Fibroblast of skin of left quadriceps (primary cell): ENCODE data around the gene FOSB.

Source experiments
- DNase-seq, 2 experiments: peaks; one replicate each; pipeline ENCODE4 v3.0.0-alpha.2; 2013; ENCODE audit warnings: low read depth in 2 of 2

FOSB gene

DNA sequence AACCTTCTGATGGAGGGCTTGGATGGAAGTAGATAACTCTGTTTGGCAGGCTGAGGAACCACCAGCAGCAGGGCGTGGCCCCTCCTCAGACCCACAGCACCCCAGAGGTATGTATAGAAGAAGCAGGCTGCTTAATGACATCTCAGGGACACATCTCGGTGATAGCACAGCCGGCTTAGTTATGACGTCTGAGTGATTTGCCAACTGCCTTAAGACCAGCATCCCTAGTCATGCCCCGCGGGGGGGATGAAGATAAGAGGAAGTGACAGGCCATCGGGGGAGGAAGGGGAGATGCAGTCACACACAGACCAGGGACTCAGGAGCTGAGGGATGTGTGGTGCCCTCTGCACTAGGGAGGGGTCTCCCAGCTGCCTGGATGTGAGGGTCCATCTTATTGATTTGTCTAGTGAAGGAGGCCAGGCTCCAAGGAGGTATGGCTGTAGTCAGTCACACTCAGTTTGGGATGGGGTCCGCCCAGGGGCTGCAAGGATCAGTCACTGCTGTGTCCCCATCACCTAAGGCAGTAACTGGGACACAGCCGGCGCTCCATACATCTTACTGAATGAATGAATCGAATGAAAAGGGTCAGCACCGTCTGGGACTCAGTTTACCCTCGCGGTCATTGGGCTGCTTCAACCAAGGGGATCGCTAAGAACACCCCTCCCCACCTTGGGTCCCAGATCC lies 24.9 kb upstream of the FOSB start:
- no peak for DNase-seq

DNA sequence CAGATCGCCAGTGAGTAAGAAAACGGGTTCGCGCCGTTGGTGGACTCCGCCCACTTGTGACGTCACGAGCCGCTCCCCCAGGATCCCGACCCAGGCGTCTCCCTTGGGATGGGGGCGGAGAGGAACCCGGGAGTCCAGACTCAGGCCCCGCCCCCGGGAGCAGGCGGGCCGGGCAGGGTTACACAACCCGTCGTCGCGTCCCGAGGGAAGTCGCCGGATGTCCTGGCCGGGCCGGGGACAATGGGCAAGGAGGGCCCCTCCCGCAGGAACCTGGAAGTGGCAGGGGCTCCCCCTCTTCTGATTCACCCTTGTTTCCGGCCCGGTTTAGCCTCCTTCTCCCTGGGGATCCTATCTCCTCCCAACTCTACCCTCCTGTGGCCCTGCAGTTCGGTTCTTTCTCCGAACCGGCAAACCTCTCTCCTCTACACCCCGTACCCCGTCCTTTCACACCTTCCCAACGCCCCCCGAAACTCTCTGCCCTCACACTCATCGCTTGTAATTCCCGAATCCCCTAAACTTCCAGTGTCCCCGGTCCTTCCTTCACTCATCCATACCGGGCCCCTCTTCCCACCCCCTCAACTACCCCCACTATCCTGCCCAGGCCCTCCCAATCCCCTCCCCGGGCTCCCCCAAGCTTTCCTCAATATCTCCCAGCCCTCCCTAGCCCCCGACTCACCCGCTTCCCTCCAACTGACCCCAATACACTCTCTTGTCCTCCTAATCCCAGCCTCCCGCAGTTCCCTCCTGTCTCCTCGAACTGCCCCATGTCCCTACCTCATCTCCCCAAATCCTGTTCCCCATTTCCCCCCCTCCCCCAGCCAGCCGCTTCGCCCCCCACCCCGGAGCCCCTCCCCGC lies 24.1 kb upstream of the FOSB start:
- DNase-seq = peak; percentile 68 to 74

DNA sequence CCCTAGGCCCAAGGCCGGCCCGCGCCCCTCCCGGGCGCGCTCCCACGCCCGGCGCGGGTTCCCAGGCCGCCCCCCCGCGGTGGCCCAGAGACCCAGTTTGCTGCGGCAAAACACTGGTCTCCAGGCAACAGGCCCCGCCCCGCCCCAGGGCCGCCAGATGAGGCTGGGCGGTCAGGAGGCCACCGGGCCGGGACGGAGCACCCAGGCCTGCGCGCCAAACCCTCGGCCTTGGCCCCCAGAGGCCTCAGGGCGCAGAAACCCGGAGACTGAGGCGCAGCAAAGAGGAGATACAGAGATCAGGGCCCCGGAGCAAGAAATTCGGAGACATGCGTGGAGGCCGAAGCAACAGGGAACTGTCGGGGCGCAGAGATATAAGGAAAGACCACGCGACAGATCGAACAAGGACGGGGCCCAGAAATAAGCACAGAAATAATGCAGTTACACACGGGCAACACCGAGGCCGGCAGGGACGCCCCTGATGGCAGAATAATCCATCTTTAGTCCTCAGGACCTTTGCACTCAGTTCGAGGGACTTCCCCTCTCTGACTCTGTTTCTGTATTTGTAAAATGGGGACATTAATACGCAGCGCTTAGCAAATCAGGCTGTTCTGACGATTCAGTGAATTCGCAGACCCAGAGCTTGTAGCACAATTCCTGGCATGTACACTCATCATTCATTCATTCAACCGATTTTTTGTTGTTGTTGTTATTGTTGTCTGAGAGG lies 23.3 kb upstream of the FOSB start:
- DNase-seq = no peak

DNA sequence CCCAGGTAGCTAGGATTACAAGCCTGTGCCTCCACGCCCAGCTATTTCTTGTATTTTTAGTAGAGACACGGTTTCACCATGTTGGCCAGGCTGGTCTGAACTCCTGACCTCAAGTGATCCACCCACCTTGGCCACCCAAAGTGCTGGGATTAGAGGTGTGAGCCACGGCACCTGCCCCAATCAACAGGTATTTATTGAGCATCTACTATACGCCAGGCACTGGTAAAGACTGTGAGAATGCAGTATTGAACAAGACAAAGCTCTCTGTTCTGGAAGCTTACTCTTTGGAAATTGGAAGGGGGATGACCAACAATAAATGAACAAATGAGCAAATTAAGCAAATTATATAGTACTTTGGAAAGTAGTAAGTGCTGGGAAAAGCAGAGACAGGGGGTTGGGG lies 22.7 kb upstream of the FOSB start:
- DNase-seq = no peak

DNA sequence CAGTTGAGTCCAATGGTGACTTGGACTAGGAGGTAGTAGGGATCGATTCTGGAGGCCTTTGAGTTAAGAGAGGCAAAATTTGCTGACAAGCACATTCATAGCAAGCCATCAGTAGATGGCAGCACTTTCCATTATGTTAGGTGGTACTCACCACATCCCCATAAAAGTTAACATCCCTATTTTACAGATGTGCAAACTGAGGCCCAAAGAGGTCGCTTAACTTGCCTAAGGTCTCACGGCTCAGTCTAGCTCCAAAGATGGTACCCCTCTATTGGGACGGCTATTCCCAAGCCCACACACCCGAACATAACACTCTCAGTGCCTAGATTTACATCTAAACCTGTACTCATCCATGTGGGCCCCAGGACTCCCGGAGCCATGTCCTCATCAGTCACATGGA lies 21.5 kb upstream of the FOSB start:
- no peak for DNase-seq

DNA sequence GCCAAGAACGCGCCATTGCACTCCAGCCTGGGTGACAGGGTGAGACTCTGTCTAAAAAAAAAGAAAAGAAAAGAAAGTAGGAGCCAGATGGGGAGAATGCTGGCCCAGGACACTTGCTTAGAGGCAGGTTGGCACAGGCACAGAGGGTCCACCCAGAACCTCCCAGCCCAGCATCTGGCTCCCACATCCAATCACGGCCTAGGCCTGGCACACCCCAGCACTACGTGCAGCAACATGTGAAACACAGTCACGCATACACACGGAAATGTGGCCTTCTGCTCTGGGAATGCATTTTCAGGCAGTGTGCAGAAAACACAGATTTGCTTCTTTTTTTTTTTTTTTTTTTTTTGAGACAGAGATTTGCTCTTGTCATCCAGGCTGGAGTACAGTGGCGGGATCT lies 20.9 kb upstream of the FOSB start:
- DNase-seq = no peak

DNA sequence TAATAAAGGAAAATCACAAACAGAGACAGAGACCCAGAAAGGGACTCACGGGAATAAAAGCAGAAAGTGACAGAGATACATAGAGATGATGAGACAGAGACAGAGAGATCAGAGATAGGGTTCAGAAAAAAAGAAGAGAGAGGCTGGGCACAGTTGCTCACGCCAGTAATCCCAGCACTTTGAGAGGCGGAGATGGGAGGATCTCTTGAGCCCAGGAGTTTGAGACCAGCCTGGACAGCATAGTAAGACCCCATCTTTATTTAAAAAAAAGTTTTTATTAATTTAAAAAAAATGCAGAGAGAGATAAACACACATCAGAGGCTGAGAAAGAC lies 19.4 kb upstream of the FOSB start:
- no peak for DNase-seq

DNA sequence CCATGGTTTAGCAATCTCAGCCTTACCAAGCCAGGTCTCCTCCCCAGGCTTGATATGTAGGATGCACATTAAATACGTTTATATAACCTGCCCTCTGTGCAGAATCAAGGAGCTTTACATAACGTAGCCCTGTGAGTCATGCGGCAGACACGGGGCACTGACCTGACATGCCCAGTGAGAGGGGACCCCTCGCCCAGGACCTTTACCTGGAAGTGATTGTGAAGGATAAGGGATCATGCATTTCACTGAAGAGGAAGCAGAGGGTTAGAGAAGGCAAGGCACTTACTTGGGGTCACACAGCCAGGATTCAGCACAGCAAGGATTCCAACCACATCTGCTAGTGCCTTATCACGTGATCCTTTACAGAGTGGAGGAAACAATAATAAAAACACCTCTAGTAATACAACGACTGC lies 18.9 kb upstream of the FOSB start:
- no peak for DNase-seq

DNA sequence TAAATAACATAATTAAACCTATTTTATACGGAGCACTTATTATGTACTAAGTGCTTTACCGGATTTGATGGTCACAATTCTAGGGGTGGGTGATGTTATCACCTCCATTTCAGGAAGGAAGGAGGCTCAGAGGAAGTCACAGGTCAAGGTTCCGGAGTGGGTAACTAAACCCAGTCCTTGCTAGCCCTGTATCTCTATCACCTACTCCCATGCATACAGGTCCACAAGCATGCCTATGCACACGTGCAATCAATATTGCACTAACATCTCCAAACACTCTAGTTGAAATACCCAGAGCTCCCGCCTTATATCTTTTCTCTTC lies 17.8 kb upstream of the FOSB start:
- DNase-seq = no peak

DNA sequence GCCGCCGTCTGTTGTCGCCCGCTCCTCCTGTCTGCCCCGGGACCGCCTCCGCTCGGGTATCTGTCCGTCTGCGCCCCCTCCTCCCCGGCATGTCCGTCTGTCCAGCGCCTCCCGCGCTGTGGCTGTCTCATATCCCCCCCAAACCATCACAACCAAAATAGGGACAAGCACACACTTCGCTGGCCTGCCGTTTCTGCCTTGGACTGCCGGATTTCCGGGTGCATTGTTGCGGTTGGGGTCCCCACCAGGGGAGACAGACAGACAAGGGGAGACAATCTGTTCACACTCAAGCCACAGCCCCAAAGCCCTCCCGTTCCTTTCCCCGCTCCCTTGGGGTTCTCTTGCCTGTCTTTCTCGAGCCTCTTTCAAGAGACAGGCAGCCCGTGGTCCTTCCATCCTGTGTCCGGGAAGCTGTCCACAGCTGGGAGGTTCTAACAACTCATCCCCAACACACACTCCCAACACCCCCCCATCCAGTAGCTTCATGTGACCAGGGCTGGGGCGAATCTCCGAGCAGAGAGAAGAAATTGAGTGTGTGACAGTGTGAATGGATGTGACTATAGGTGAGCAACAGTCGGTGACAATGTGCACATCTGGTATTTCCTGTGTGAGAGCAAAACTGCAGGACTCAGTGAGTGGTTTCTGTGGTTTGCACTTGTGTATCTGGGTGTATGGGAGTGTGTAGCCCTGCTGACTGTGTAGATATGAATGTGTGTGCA lies 16.5 kb upstream of the FOSB start:
- no peak for DNase-seq

DNA sequence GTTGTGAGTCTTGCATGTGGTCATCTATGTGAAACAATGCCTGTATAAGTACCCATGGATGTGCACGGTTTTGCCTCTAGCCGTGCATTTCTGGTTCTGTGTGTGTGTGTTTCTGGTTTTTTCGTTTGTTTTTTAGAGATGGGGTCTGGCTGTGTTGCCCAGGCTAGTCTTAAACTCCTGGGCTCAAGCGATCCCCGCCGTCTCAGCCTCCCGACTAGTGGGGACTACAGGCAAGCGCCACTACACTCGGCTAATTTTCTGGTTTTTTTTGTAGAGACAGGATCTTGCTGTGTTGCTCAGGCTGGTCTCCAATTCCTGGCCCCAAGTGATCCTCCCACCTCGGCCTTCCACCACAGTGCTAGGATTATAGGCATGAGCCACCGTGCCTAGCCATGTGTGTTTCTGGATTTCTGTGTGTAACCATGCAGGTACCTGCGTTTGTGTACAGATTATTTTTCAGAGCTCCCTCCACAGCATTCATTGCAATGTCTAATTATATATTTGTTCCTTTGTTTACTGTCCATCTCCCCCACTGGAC lies 15.9 kb upstream of the FOSB start:
- no peak for DNase-seq

DNA sequence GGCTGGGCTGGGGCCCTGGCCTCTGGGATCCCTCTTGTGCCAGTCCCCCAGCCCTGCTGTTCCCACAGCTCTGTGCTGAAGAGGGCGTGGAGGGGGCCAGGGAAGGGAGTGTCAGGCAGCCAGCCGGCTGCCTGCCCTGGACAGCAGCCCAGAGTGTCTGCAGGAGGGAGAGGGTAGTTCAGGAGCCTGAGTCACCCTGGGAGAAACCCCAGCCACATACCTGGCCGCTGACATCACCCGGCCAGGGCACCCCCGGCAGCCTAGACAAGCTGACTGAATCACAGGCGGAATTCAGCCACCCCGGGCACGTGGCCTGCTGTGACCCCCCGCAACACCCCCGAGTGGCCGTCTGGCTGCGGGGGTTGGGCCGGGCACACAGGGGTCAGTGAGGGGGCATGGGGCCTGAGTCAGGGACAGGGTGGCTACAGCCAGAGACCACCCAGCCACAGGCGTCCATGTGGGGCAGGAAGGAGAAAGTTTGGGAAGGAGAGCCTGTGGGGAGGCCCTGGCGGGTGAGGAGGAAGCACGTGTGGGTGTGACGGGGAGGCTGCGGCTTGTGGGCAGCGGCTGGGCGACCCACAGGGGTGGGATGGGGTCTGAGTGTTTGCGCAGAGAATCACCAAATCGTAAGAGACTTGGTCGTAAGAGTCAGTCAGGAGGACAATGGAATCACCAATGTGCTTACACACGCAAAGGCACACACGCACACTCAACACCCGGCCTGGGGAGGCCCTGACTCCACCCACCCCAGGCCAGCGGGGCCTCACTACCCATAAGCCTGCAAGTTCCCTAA lies 11.9 kb upstream of the FOSB start:
- DNase-seq = peak; percentile 94 to 96

DNA sequence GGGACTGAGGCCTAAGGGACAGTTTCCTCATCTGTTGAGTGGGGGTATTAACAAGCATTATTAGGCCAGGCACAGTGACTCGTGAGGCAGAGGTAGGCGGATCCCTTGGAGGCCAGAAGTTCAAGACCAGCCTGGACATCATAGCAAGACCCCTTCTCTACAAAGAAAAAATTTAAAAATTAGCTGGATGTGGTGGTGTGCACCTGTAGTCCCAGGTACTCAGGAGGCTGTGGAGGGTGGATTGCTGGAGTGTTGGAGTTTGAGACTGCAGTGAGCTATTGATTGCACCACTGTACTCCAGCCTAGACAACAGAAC lies 11.3 kb upstream of the FOSB start:
- no peak for DNase-seq

DNA sequence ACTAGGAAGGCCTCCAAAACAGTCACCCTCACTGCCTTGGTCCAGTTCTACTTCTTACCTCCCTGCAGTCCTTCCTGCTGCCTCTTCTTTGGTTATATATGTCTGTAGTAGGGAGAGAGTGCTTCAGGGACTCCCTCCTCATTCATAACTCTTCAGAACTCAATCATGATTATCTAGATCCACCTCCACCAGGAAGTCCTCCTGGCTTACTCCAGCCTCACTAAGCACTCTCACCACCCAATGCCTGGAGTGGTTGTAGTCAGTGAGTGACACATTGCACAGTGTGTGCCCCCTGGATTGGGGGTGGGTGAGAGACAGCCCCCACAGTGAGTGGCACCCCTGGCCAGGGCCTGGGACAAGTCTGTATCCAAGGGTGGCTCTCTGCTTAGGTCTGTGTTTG lies 10.0 kb upstream of the FOSB start:
- no peak for DNase-seq

DNA sequence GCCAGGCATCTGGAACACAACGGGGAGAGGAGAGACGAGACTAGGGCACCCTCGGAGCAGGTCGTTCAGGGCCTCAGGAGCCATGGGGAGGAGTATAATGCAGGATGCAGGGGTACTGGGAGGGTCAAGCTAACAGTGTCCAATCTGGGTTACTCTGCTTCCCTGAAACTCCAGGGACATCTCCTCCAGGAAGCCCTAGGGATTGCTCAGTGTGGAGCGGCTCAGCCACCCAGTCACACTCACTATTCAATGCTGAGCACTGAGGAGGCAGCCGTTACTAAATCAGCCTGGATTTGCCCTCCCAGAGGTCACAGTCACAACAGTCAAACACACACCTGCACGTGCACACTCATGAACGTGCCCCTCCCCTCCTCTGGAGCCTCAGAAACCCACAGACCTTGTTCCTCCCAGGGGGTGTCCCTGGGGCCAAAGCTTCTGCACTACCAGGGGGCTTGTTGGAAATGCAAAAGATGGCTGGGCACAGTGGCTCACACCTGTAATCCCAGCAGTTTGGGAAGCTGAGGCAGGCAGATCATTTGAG lies 6.9 kb upstream of the FOSB start:
- DNase-seq = no peak

DNA sequence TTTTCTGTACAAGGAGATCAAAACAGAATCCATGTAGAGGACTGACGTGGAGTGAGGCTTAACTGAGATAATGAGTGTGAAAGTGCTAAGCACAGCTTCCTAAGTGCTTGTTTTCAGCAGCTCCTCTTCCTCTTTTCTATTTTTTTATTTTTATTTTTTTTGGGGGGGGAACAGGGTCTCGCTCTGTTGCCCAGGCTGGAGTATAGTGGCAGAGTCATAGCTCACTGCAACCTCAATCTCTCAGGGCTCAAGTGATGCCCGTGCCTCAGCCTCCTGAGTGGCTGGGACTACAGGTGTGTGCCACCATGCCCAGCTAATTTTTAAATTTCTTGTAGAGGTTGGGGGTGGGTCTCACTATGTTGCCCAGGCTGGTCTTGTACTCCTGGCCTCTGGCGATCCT lies 5.6 kb upstream of the FOSB start:
- no peak for DNase-seq

DNA sequence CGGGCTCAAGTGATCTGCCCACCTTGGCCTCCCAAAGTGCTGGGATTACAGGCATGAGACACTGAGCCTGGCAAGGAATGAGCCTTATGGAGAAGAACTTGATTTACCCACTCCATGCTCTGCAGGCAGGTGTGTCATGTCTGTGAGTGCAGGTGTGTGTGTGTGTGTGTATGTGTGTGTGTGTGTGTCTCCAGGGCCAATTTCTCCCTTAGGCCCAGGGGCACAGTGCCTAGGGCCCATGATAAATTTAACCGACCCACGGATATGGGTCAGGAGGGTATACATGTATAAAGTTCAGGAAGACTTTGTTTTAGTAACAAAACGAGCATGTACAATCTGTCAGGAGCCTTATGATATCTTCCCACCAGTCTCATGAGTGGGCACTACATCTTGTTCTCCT lies 4.6 kb upstream of the FOSB start:
- DNase-seq = no peak

DNA sequence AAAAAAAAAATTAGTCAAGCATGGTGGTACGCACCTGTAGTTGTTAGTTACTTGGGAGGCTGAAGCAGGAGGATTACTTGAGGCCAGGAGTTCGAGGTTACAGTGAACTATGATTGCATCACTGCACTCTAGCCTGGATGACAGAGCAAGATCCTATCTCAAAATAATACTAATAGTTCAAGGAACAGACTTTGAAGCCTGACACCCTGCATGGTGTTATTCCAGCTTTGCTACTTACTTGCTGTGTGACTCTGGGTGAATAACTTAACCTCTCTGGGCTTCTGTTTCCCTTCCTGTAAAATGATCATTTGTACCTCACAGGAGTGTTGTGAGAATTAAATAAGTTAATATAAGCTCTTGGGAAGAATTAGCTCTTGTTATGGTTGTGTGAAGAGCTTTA lies 3.5 kb upstream of the FOSB start:
- DNase-seq = no peak

DNA sequence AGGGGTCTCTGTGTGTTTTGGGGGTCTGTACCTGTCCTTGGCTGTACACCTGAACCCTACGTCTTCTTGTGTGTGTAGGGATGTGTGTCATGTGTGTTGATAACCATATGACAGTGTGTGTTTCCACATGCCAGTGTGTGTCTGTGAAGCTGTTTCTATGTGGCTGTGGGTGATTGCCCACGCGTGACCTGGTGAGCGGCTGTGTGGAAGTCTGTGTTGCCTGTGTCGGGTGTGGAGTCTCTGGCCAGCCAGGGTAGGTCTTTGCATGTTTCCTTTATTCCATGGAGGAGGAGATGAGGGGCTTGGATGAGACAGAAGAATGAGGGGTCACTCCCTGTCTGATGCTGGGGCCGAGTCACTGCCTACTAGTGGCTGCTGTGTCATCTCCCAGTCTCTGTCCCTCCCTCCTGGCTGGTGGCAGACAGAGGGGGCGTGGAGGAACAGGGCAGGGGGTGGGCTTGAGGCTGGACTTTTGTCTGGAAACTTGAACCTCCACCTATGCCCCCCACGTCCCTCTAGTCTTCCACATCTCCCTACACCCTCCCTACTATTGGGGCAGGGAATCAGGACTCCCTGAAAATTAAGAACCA lies 2.8 kb upstream of the FOSB start:
- DNase-seq = no peak

DNA sequence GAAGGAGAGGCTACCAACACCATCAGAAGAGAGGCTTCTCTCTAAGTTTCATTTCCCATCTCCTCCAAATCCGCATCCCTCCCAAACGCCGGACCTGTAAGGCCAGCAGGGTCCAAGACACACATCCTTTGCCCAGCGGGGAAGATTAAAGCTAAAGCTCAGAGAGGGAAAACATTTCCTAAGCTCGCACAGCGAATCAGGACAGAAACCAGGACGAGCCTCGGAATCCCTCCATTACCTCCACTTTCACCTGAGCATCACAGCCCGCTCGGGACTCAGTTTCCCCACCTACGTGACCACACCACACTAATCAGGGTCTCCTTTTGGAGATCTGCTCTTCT lies 711 bp upstream of the FOSB start:
- DNase-seq = no peak

DNA sequence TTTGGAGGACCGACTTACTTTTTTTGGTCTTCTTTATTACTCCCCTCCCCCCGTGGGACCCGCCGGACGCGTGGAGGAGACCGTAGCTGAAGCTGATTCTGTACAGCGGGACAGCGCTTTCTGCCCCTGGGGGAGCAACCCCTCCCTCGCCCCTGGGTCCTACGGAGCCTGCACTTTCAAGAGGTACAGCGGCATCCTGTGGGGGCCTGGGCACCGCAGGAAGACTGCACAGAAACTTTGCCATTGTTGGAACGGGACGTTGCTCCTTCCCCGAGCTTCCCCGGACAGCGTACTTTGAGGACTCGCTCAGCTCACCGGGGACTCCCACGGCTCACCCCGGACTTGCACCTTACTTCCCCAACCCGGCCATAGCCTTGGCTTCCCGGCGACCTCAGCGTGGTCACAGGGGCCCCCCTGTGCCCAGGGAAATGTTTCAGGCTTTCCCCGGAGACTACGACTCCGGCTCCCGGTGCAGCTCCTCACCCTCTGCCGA lies 409 bp downstream of the FOSB start:
- no peak for DNase-seq
